HG02678 (cell line): ENCODE results near the gene COX6A2.
"Not testable (repeated sequence)": the region's sequence is repeated elsewhere in the genome, so short reads cannot be mapped to it uniquely, and the experiment has no call there.

Source experiments
- ATAC-seq: cut with Tn5 transposase; IDR thresholded peaks from one replicate; pipeline ENCODE4 v1.9.1; 2021; ENCODE audit warnings: mild to moderate bottlenecking, moderate library complexity; ENCODE audit not compliant: unreplicated experiment

The COX6A2 gene

DNA sequence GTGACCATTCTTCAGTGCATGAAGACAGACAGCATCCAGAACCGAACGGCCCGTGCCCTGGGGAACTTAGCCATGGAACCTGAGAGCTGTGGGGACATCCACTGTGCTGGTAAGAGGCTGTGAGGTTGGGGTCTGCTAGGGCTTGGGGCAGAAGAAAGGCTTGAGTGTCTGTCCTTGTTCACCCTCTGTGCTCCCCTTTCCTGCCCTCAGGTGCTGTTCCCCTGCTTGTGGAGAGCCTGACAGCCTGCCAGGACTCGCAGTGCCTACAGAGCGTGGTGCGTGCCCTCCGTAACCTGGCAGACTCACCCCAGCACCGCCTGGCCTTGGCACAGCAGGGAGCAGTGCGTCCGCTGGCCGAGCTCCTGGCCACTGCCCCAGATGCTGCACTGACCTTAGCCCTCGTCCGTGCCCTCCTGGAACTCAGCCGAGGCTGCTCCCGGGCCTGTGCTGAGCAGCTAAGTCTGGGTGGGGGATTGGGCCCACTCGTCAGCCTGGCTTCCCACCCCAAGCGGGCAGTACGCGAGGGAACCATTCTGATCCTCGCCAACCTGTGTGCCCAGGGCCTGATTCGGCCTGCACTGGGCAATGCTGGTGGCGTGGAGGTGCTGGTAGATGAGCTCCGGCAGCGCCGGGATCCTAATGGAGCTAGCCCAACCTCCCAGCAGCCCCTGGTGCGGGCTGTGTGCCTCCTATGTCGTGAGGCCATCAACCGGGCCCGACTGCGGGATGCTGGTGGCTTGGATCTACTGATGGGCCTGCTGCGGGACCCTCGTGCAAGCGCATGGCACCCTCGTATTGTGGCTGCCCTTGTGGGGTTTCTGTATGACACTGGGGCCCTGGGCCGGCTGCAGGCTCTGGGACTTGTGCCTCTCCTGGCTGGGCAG, 34.0 kb upstream of the COX6A2 start:
- ATAC-seq, result no peak

DNA sequence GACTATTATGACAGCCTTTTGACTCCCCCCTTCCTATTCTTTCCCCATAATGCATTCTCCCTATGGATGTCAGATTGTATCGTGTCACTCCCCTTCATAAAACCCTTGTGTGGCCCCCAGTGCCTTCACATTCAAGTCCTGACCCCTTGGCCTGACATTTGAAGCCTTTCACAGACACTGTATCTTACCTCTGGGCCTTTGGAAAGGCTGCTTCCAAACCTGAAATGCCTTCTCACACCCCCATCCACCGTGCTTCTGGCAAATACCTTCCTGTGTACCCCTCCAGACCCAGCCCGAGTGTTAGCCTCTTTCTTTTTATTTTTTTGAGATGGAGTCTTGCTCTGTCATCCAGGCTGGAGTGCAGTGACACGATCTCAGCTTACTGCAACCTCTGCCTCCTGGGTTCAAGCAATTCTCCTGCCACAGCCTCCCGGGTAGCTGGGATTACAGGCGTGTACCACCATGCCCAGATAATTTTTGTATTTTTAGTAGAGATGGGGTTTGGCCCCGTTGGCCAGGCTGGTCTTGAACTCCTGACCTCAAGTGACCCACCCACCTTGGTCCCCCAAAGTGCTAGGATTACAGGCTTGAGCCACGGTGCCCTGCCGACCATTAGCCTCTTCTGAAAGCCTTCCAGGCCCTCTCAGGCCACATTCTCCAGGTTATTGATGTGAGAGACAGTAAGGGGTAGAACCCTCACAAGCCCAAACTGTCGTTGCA, 33.2 kb upstream of the COX6A2 start:
- no peak for ATAC-seq

DNA sequence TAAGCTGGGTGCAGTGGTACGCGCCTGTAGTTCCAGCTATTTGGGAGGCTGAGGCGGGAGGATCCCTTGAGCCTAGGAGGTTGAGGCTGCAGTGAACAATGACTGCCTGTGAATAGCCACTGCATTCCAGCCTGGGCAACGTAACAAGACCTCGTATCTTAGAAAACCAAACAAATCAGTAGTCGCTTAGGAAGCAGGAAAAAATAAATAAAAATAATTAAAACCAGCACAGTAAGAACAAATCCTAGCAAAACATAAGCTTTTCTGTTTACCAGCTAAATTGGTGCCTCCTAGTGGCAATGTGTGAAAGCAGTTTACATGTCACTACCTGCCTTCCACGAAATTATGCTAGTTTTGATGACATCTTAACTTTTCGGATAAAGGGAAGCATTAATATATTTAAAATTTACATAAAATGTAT, 32.4 kb upstream of the COX6A2 start:
- ATAC-seq, result no peak

DNA sequence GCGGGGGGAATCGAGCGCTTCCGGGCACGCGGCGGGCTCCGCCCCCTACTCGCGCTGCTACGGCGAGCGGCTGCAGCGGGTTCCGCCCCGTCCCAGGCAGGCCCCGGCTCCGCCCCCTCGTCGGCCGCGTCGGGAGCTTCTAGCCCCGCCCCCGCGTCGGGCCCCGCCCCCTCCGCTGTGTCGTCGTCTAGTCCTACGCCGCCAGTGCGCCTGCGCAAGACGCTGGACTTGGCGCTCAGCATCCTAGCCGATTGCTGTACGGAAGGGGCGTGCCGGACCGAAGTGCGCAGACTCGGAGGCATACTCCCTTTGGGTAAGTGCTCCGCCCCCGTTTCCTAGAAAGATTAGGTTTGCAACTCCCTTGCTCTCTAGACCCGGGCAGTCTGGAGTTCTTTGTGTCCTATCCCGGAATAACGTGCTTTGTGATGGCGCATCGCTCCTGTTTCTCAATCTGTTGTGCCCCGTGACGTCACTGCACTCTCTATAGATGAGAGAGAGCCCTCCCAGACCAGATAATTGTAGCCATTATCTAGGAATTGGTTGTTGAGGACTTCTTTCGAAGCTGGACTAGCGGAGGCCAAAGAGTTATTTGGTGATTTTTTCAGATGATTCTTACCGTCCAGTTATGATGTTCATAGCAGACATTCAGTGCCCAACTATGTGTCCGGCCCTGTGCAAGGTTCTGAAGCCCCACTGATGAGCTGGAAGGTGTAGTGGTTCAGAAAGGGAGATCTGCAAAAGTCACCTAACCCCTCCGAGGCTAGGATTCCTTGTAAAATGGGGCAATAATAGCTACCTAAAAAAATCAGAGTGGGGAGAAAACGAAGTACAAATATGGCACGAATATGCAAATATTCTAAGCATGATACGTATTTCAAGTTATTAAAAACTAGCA, 31.8 kb upstream of the COX6A2 start:
- ATAC-seq, result peak; percentile 71

DNA sequence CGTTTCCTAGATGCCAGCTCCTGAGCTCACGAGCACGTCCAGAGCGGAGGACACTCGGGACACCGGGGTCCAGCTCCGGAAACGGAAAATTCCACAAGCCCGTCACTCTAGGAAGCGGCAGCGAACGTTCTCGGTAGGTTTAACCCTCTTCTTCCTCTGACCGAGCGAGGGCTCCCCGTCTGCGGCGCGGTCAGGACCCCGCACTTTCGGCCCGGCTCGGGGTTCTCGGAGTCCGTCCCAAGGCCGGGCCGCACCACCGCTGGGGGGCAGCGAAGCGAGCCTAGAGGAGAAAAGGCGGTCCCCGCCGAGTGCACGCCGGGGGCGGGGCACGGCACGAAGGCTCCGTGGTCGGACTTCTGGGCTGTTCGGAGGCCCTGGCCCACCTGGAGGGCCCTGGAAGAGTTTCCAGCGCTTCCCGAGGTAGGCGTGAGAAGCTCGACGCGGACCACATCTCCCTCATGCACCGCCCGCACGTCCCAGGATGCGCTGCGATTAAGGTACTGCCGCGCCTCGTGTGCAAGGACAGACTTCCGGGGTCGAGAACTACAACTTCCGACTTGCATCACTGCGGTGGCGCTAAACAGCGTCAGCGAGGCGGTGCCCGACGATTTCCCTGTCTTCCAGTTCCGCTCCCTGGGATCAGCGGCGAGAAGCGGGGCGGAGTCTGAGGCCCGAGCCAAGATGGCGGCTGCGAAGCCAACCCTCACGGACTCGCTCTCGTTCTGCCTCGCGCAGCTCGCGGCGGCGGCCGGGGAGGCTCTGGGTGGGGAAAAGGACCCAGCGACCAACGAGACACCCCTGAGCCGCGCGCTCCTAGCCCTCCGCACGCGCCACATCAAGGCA, 30.9 kb upstream of the COX6A2 start, which contains the start of gene ARMC5:
Gene ARMC5, plus strand, starts transcription at position 658 of the 843 bp plus-strand sequence. Its CDS starts 24 bp downstream, at position 682.
- ATAC-seq, result peak; percentile 72

DNA sequence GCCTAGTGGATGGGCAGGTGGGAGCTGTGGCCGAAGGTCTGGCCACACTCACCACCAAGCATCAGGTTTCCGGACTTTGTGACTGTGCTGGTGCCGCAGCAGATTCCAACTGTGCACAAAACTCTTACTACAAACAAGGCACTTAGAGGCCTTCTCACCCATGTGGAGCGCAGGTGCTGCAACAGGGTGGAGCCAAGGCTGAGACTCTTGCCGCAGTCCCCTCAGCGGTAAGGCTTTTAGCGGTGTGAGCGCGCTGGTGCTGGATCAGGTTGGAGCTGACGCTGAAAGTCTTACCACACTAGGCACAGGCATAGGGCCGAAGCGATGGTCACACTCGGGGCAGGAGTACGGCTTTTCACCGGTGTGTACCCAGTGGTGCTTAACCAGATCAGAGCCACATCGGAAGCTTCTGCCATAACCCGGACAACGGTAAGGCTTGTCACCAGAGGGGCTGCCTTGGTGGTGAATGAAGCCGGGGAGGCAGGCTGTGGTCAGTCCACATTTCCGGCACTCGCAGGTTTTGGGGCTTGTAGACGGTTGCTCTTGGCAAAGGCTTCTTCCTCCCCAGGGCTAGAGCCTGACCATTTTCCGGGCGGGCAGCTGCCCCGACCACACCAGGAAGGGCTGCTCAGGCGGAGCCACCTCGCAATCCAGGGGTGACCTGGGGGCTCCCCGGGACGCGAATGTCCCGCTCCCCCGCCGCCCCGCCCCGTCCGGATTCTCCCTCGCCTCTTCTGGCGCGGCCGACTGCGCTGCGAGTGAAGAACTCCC, 30.1 kb upstream of the COX6A2 start:
- ATAC-seq, result peak; percentile 4

DNA sequence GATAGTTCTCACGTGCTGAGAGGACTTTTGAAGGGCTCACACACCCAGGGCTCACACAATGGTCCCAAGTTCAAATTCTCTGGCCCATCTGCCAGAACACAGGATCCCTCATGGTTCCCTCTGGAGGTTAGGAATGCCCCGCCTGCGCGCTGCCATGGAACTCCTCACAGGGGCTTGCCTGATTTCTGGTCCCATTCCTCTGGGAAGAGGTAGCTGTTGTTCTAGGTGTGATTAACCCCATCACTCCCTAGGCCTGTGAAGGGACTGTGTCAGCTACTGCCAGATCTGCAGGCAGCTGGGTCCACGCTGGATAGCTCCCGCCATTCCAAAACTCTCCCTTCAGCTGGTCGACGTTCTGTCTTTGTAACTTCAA, 28.8 kb upstream of the COX6A2 start:
- ATAC-seq, result no peak

DNA sequence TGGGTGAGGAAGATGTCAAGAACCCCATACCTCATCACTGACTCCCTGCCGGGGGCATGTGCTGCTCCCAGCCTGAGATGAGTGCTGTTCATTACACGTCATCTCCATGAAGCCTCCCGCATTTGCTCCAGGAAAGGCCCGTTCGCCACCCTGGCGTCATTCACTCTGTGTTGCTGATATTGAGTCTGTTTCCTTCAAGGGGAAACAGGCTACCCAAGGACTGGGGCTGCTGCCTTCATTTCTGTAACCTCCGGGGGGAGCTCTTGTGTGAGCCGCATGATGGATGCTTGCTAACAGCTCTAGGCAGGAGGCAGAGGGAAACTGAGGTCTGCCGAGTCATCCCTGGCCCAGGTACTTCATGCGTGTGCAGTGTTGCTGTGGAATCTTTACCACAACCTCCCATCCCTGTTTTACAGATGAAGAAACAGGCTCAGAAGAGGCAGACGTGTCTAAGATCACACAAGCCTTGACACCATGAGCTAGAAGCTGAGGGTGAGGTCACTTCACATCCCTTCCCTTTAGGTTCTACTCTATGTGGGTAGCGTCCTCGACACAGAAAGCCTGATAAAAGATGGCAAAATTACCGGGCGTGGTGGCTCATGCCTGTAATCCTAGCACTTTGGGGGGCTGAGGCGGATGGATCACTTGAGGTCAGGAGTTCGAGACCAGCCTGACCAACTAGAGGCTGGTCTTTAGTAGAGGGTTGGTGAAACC, 27.6 kb upstream of the COX6A2 start:
- no peak for ATAC-seq

DNA sequence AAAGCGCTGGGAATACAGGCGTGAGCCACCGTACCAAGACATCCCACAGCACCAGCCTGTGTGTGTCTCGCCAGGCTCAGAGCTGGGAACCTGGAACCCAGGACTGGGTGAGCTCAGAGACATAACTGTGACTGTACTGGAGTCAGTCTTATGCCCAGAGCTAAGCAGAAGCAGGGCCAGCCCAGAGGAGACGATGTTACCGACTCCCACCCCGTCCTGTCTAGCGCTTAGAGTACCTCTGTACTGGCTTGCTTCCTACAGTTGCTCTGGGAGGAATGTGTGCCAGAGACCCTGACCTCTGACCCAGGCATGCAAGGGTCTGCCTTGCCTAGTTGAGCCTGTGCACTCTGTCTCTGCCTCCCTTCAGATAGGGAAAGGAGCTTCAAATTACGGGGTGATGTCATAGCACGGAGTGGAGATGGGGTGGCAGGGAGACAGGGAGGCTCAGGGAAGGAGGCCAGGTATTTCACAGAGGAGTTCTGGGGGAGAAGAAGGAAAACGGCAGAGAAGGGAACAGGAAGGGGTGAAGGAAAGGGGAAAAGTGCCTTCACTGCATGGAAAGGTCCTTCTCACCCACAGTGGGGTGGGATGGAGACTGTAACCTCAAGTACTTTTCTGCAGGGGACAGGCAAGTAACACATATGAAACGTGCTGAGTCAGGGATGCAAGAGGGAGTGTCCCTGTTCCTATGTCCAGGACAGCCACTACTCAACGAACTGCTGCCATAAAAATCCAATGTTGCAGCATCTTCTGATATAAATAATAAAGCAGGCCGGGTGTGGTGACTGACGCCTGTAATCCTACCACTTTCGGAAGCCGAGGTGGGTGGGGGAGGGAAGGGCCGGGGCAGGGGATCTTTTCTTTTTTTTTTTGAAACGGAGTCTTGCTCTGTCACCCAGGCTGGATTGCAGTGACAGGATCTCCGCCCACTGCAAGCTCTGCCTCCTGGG, 25.4 kb upstream of the COX6A2 start:
- no peak for ATAC-seq

DNA sequence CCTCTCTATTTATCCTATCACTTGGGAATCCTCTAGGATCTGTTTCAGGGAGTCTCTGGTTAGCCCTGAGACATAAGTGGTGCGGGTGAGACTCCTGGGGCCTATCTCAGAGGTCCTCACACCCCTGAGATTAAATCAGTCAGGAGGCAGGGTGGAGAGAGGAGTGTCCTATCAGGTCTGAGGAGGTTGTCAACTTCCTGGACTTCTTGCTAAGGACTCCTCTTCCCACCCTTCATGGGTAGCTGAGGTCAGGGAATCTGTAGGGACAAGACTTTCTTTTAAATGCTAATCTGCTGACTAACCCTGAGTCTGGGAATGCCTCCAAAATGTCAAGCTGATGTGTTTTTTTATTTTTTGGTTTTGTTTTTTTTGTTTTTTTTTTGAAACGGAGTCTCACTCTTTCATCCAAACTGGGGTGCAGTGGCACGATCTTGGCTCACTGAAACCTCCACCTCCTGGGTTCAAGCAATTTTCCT, 24.5 kb upstream of the COX6A2 start:
- ATAC-seq, result no peak

DNA sequence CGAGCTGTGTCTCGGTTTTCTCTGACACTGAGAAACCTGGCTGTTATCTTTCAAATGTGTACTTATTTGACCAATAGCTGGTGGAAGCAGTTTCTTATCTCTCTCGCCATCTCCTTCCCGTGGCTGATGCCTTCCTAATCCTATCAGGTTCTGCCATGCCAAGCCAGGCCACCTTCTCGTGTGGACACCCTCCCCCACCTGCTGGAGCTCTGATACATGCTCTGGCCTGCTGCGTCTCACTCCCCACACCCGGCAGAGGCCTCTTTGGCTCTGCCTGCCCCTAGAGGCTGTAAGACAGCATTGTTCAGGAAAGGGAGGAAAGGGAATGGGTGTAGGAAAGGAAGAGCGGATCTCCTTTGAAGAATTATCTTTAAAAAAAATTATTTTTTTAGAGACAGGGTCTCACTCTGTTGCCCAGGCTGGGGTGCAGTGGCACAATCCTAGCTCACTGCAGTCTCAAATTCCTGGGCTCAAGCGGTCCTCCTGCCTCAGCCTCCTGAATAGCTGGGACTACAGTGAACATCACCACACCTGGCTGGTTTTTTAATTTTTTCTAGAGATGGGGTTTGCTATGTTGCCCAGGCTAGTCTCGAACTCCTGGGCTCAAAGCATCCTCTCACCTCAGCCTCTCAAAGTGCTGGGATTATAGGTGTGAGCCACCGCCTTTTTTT, 23.7 kb upstream of the COX6A2 start:
- peak; percentile 49 for ATAC-seq

DNA sequence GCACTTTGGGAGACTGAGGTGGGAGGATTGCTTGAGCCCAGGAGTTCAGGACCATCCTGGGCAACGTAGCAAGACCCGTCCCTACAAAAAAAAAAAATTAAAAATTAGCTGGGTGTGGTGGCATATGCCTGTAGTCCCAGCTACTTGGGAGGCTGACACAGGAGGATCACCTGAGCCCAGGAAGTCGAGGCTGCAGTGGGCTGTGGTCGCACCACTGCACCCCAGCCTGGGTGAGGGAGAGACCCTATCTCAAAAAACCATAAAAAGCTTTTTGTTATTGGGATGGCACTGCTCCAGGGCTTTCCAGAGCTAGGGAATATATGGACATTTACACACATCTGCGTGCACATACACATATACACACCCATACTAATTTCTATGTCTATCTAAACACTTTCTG, 23.0 kb upstream of the COX6A2 start:
- ATAC-seq, result no peak

DNA sequence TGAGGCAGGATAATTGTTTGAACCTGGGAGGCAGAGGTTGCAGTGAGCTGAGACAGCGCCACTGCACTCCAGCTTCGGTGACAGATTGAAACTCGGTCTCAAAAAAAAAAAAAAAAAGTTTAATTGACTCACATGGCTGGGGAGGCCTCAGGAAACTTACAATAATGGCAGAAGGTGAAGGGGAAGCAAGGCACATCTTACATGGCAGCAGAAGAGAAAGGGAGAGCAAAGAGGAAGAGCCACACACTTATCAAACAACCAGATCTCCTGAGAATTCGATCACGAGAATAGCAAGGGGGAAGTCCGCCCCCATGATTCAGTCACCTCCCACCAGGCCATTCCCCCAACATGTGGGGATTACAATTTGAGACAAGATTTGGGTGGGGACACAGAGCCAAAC, 17.8 kb upstream of the COX6A2 start:
- ATAC-seq, result not testable (repeated sequence)

DNA sequence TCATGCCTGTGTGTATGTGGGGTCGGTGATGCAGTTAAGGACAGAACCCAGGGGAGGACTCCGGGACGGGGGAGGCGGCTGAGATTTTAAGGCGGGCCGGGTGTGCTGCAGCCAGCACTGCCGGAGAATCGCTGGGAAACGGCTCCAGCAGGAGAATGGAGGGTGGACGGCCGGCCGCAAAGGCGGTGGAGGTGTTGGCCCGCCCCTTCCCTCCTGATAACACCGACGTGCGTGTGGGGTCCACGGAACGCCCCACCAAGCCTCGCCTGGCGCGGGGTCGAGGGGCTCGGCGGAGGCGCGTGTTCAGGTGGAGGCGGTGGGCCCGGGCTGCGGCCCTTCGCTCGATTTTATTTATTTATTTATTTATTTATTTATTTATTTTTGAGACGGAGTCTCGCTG, 13.8 kb upstream of the COX6A2 start:
- no peak for ATAC-seq

DNA sequence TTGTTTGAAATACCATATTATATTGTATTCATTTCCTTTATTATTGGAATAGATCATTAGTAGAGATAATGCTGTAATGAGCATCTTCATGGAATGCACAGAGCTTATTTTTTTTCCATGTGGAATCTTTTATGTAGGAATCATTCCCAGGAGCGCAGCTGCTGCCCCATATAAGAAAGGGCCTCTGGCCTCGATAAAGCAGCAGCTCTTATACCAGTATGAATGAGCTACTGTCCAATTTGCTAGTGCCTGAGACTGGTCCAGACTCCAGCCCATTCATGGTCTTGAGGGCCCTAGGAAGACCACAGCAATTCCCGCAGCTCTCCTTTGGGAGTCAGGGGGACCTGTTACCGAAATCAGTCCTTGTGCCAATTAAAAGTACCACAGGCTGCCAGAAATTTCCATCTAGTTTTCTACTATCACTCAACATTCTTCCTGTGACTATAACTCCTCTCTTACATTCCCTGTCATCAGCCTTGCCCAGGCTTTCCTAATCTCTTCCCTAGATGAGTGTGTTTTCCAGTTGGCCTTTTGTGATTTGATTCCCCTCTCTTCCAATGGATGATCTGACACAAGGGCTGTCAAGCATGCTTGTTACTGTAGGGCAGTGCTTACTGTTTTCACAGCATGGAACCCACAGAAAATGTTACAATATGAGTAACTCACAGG, 12.5 kb upstream of the COX6A2 start:
- no peak for ATAC-seq

DNA sequence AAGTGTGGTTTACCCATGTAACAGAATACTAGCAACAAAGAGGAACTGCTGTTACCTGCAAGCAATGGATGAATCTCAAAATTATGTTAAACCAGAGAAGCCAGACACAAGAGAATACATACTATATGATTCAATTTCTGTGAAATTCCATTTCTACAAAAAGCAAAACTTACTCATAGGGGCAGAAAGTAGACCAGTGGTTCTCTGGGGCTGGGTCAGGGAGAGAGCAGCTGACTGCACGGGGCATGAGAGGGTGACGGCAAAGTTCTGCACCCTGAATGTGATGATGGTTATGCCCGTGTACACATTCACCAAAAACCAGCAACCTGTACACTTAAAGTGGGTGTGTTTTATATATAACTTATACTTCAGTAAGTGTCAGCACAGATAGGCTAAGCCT, 11.4 kb upstream of the COX6A2 start:
- no peak for ATAC-seq
